Panc1 (cell line): Measurements from ENCODE around the gene MAN2A2. TPM values are rescaled to one million over a fixed set of nuclear protein-coding genes. Genes with fewer than 3 reads are reported as not detected.

Experiments used
- ATAC-seq: fragments of 200-7000 bp; cut with Tn5 transposase; 2 replicates; pipeline ENCODE4 v1.9.1; 2020; ENCODE audit warnings: mild to moderate bottlenecking, moderate library complexity
- BruUV-seq: library from RNA; stranded (reverse); fragments of 400-500 nt; replicated peaks from 2 replicates; lab custom pipeline; 2021; lab: Mats Ljungman, UMichigan
- CTCF ChIA-PET: fragments of 300-600 bp; sonication (Branson Sonifier 250); formaldehyde crosslinking; loops from one replicate; lab custom pipeline; 2022; ENCODE audit warnings: antibody characterized with exemption; lab: Charles Lee
- POLR2A ChIA-PET: fragments of 300-600 bp; sonication (Branson Sonifier 250); formaldehyde crosslinking; loops from one replicate; lab custom pipeline; 2022; ENCODE audit warnings: antibody characterized with exemption; lab: Charles Lee
- DNase-seq: peaks from one replicate; pipeline ENCODE4 v3.0.0-alpha.2; 2010; ENCODE audit warnings: low read depth, low spot score
- H3K27ac ChIP-seq: 2 replicates; pipeline ENCODE4 v1.5.1; 2011; ENCODE audit warnings: mild to moderate bottlenecking, low read length, inconsistent platforms
- H3K27me3 ChIP-seq: fragments of 200-500 bp; sonication (Bioruptor generic); 2 replicates; pipeline ENCODE4 v1.6.0; 2014; ENCODE audit warnings: low read length, inconsistent platforms; ENCODE audit not compliant: control insufficient read depth, insufficient read depth
- H3K36me3 ChIP-seq: fragments of 200-500 bp; sonication (Bioruptor generic); 2 replicates; pipeline ENCODE4 v1.5.1; 2014; ENCODE audit warnings: inconsistent platforms, mild to moderate bottlenecking, low read length, moderate library complexity; ENCODE audit not compliant: control insufficient read depth, insufficient read depth
- H3K4me1 ChIP-seq: 2 replicates; pipeline ENCODE4 v1.5.1; 2011; ENCODE audit warnings: inconsistent platforms, mild to moderate bottlenecking, low read length, moderate library complexity; ENCODE audit not compliant: control insufficient read depth, insufficient read depth
- H3K4me3 ChIP-seq, 2 experiments: 2 replicates each; pipeline ENCODE4 v1.5.1; 2011 to 2012; ENCODE audit warnings: low read depth in 2 of 2, low read length in 2 of 2, mild to moderate bottlenecking in 2 of 2, inconsistent platforms in 1 of 2, moderate library complexity in 1 of 2
- H3K9me3 ChIP-seq: fragments of 200-500 bp; sonication (Bioruptor generic); 2 replicates; pipeline ENCODE4 v1.5.1; 2014; ENCODE audit warnings: low read depth, mild to moderate bottlenecking, inconsistent platforms, low read length, moderate library complexity; ENCODE audit not compliant: control insufficient read depth, insufficient read depth
- CTCF ChIP-seq: fragments of 450-650 bp; IDR thresholded peaks from 2 replicates; pipeline ENCODE4 v1.5.1; 2017; ENCODE audit warnings: mild to moderate bottlenecking
- POLR2AphosphoS5 ChIP-seq: IDR thresholded peaks from 2 replicates; pipeline ENCODE4 v1.6.1; 2012; ENCODE audit warnings: mild to moderate bottlenecking, low read depth, low read length, moderate library complexity
- REST ChIP-seq, 2 experiments: IDR thresholded peaks; 2 replicates each; pipeline ENCODE4 v1.6.1; 2011 to 2012; ENCODE audit warnings: low read depth in 2 of 2, control low read depth in 1 of 2, low read length in 1 of 2, mild to moderate bottlenecking in 1 of 2, moderate library complexity in 1 of 2; ENCODE audit not compliant: insufficient read depth in 1 of 2
- SIN3A ChIP-seq: IDR thresholded peaks from 2 replicates; pipeline ENCODE4 v1.6.1; 2012; ENCODE audit warnings: low read depth, mild to moderate bottlenecking, low read length, moderate library complexity, borderline replicate concordance; ENCODE audit not compliant: insufficient read depth
- TCF7L2 ChIP-seq: IDR thresholded peaks from 2 replicates; pipeline ENCODE4 v1.6.1; 2011; ENCODE audit warnings: mild to moderate bottlenecking, low read depth, low read length, inconsistent platforms
- in situ Hi-C: cut with HindIII; loops from 2 replicates; pipeline ENCODE4 v1.10.0; 2016; ENCODE audit warnings: low sequenced_read_pairs, low pct_unique_long_range_greater_than_20kb
- intact Hi-C: fragments of 100-400 bp; cut with micrococcal nuclease; formaldehyde crosslinking; loops from one replicate; pipeline ENCODE4 v1.10.0; 2022; ENCODE audit not compliant: unreplicated experiment
- total RNA-seq: library from RNA; stranded (reverse); gene quantifications from one replicate; pipeline ENCODE4 v1.2.1, GENCODE V29; 2021; ENCODE audit not compliant: unreplicated experiment

The MAN2A2 gene
- total RNA-seq, 1 experiment from 2014 or later, result 77.2 TPM

DNA sequence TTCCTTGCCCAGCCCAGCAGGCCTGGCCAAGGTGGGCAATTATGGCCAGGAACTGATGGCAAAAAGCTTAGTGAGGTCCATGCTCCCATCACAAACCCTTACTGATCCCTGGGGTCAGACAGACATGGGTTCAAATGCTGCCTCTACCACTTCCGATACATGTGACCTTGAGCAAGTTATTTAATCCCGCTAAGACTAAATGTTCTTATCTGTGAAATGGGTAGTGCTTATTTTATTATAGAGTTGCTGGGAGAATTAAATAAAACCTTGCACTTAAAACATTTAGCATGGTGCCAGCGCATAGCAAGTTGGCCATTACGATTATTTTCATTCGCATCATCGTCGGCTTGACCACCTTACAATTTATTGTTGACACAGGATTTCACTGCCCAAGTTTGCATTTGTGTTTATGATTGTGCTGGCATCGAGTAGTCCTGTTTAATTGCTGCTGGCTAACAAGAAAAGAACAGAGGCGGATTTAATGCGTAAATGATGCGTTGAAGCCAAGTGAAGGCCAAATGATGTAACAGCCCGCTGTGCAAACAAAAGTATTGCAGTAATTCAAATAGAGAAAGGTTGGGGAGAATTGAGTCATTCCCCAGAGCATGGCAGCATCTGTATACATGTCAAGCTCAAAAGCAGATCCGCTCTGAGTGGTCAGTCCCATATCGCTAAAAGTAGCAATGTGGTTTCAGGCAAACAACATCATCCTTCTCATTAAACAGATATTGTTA is 42.0 kb upstream of the MAN2A2 start:
- no peaks in the 10 kb centered on the region for H3K27me3 ChIP-seq
- no peaks in the 10 kb centered on the region for H3K9me3 ChIP-seq
- BruUV-seq, result no TSS peak
- TF ChIP-seq REST (IDR thresholded peaks at IDR 0.05; ENCODE audit: insufficient read depth in 1 of 2, low read depth in 2 of 2, low read length in 1 of 2), result no peak
- no peak for TF ChIP-seq SIN3A
- no peak for TF ChIP-seq TCF7L2
- no peak for TF ChIP-seq CTCF
- TF ChIP-seq POLR2AphosphoS5, result no peak
- intact Hi-C loops (no loop called here), in situ Hi-C loops (no loop called here)
- CTCF ChIA-PET, result no interaction called here
- H3K27ac ChIP-seq, result no peak overlapping the region
- POLR2A ChIA-PET, result no interaction called here
- ATAC-seq (no peak), DNase-seq (no peak)
- H3K36me3 ChIP-seq, result no peaks in the 10 kb centered on the region
- H3K4me1 ChIP-seq, result peaks cover 31% of the 10 kb centered on the region
- H3K4me3 ChIP-seq, result no peak overlapping the region

- TF ChIP-seq REST (IDR thresholded peaks at IDR 0.05; ENCODE audit: insufficient read depth in 1 of 2, low read depth in 2 of 2, low read length in 1 of 2), result no peak
- TF ChIP-seq CTCF, result no peak
- no peak for TF ChIP-seq POLR2AphosphoS5
- no peak for TF ChIP-seq SIN3A
- no peak for TF ChIP-seq TCF7L2
- ATAC-seq, result no peak
- Histone ChIP-seq H3K9me3 (no peaks in the 10 kb centered on the region), H3K27me3 (no peaks in the 10 kb centered on the region), H3K4me1 (peaks cover 45% of the 10 kb centered on the region), H3K4me3 (no peak overlapping the region), H3K36me3 (no peaks in the 10 kb centered on the region), H3K27ac (no peak overlapping the region)
- no peak for DNase-seq
- ChIA-PET CTCF (no interaction called here), POLR2A (no interaction called here)
- BruUV-seq, result no TSS peak
- intact Hi-C loops, result no loop called here
- in situ Hi-C loops, result no loop called here
Measured at GRCh38 chr15:90862487-90862886, 40.6 kb upstream of the MAN2A2 start.
